HG03575 (cell line): ENCODE results near the gene RAX2.
"Not testable (repeated sequence)": the region's sequence is repeated elsewhere in the genome, so short reads cannot be mapped to it uniquely, and the experiment has no call there.

ENCODE experiments used
- ATAC-seq: cut with Tn5 transposase; IDR thresholded peaks from one replicate; pipeline ENCODE4 v1.9.1; 2021; ENCODE audit not compliant: unreplicated experiment, insufficient number of reproducible peaks, low FRiP score; ENCODE audit errors: extremely low read depth

Gene RAX2

DNA sequence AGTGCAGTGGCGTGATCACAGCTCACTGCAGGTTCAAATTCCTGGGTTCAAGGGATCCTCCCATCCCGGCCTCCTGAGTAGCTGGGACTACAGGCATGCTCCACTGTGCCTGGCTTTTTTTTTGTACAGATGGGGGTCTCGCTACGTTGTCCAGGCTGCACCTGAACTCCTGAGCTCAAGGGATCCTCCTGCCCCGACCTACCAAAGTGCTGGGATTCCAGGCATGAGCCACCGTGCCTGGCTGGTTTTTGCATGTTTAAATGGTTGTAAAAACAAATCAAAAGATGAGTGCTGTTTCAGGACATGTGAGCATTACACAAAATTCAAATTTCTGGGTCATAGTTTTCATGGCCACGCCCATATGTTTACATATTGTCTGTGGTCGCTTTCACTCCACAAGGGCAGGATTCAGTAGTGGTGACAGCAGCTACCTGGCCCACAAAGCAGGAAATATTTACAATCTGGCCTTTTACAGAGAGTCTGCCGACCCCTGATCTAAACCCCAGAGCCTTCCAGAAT is 8.8 kb upstream of the RAX2 start:
- ATAC-seq = no peak

DNA sequence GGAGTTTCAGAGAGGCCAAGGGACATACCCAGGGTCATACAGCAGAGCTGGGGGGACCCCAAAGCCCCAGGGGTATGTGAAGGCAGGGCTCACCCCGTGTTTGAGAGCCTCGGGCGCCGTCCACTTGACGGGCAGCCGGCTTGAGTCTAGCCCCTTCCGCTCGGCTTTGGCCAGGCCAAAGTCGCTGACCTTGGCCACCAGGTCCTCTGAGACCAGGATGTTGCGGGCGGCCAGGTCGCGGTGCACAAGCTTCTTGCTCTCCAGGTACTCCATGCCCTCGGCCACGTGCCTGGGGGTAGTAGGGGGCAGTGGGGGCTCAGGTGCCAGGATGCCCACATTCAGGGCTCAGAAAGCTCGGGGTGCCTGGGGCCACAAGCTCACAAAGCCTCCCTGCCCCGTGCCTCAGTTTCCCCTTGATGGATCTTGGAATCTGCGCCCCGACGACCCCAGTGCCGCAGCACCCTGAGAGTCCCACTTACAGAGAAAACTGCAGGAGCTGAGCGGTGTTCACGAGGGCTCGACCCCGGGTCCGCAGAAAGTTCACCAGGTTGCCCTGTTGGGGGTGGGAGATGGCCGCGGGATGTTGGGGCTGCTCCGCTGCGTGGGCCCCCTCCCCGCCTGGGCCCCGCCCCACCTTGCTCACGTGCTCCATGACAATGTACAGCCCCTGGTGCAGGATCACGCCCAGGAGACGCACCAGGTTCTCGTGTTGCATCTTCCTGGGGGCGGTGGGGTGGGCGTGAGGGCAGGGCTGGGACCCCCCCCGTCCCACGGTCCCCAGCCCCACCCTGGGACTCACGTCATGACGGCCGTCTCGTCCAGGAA is 7.1 kb upstream of the RAX2 start:
- ATAC-seq = no peak

DNA sequence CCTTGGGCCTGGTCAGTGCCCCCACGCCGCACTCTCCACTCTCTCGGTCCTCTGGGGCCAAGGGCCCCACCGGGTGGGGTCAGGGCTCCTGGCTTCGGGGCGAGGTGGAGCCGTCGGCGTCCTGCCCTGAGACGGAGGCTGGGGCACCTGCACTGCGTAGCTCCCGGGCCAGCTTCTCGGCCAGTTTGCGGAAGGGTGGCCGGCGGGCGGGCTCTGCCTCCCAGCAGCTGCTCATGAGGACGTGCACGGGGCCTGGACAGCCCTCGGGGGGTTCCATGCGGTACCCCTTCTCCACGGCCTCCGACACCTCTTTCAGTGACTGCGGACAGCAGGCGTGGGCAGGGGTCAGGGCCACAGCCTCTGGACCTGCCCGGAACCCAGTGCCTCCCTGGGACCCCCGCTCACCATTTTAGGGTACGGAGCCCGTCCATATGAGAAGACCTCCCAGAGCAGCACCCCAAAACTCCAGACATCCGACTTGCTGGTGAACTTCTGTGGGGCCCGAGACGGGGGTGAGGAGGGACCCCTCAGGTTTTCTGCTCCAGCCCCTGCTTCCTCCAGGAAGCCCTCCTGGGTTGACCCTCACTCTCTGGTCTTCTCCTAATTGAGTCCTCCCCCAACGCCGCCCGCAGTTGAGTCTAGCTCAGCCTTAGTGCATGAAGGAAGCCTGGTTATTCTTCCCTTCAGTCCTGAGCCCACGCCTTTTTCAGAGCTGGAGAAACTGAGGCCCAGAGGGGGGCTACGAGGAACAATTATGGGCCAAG is 6.3 kb upstream of the RAX2 start:
- no peak for ATAC-seq

DNA sequence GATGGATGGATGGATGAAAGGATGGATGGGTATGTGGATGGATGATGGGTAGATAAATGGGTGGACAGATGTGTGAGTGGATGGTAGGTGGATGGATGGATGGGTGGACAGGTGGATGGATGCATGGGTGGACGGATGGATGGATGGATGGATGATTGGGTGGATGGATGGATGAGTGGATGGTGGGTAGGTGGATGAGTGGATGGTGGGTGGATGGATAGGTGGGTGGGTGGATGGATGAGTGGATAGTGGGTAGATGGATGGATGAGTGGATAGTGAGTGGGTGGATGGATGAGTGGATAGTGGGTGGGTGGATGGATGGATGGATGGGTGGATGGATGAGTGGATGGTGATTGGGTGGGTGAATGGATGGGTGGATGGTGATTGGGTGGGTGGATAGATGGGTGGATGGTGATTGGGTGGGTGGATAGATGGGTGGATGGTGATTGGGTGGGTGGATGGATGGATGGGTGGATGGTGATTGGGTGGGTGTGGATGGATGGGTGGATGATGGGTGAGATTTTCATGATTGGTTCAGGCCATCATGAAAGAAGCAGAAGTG is 4.5 kb upstream of the RAX2 start:
- no peak for ATAC-seq

DNA sequence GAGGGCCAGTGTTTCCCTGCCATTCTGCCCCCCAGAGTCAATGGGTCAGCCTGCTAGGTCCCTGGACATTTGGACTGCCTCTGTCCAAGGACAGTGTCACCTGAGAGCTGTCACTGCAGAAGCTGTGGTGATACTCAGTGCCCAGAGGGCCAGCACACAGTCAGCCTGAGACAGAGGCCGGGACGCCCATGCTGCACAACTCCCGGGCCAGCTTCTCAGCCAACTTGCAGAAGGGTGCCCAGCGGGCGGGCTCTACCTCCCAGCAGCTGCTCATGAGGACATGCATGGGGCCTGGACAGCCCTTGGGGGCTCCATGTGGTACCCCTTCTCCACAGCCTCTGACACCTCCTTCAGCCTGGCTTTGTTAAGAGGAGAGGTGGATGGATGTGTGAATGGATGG is 3.8 kb upstream of the RAX2 start:
- ATAC-seq = no peak

DNA sequence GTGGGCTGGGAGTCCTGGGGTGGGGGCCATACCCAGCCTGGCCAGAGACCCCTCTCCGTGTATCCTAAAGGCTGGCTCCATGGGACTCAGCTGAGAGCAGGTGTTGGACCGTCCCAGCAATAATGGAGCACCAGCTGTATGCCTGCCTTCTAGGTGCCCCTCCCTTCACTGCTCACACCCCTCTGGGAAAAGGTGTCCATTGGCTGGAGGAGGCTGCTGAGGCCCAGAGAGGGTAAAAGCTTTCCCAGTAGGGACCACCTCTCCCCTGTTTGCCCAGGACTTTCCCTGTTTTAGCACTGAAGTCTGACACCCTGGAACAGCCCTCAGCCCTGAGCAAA is 3.3 kb upstream of the RAX2 start:
- no peak for ATAC-seq

DNA sequence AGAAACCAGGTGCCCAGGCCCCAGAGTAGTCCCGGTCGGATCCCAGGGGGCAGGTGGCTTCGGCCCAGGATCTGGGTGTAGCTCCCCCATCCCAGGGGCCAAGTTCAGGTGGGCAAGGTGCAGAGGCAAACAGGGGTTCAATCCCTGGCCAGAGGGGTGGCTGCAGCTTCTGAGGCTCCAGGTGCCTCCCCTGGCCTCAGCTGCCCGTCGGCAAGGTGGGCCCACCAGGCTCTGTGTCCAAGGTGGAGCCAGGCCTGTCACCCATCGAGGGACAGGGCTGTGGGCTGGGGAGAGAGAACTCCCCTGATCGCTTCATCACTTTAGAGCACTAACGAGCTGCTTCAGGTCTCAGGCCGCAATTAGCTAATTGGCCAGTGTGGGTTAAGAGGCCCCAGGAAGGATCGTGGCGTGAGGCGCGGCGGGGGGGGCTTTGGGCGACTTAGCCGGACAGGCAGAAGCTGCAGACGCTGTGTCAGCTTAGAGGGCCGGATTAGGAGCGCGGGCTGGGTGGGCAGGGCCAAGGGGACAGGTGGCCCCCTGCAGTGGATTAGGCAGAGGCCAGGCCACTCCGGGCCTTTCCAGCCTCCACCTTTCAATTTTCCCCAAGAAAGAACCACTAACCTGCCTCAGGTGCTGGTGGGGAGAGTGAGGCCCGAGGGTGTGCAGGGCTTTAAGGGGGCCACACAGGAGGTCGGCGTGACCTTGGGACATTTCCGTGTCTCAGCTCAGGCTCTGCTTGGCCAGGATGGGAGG is 2.8 kb upstream of the RAX2 start:
- no peak for ATAC-seq

DNA sequence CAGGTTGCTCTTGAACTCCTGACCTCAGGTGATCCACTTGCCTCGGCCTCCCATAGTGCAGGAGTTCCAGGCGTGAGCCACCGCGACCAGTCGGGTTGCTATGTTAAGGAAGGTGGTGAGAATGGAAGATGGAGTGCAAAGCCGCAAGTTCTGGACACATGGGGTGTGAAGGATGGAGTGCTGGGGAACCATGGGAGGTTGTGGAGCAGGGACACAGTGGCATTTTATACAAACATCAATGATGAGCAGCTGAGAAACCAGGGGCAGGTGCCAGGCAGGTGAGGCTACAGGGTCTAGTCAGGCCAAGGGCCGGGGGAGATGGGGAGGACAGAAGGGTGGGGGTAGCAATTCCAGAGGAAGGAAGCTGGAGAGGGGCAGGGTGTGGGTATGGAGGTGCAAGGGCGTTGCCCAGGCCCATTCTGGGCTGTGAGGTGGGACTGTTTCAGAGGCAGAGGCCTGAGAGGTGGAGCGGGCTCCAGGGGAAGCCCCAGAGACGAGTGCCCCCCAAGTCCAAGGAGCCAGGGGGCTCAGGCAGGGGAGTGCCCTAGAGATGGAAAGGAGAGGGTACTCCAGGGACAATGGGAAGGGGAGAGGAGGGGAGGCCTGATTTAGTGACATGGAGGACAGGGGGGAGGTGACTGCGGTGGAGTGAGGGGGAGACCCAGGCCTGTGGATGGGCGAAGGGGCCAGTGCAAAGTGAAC is 1.9 kb upstream of the RAX2 start:
- no peak for ATAC-seq

DNA sequence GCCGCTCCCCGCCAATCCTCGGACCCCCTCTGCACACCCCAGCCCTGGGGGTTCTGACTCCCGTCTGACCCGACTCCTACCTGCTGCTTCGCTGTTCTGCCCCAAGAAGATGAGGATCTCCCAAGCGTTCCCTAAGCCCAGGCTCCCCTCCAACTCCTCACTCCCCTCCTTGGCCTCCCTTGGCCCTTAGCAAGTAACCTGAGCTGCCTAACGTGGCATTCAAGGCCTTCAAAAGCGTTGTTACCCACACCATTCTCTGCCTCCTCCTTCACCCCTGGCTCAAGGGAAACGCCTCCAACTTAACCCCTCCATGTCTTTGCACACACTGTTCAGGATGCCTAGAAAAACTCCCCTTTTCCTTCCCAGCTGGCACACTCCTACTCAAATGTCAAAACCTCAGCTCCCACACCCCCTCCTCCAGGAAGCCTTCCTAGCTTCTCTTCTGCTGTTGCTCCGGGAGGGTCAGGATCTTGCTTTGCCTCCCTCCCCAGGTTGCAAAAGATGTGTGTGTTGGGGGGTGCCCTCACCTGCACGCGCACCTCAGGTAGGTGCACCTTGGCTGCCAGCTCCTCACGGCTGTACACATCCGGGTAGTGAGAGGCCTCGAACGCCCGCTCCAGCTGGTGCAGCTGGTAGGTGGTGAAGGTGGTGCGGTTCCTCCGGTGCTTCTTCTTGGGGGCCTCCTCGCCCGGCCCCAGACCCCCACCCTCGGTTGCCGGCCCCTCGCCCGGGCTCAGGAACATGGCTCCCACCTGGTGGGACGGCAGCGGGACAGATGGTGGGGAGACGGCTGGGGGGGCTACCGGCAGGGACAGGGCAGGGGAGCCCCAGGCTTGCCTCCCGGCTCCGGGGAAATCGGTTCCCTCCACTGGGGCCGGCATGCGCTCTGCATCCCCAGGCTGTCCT is 775 bp downstream of the RAX2 start:
- ATAC-seq = no peak

DNA sequence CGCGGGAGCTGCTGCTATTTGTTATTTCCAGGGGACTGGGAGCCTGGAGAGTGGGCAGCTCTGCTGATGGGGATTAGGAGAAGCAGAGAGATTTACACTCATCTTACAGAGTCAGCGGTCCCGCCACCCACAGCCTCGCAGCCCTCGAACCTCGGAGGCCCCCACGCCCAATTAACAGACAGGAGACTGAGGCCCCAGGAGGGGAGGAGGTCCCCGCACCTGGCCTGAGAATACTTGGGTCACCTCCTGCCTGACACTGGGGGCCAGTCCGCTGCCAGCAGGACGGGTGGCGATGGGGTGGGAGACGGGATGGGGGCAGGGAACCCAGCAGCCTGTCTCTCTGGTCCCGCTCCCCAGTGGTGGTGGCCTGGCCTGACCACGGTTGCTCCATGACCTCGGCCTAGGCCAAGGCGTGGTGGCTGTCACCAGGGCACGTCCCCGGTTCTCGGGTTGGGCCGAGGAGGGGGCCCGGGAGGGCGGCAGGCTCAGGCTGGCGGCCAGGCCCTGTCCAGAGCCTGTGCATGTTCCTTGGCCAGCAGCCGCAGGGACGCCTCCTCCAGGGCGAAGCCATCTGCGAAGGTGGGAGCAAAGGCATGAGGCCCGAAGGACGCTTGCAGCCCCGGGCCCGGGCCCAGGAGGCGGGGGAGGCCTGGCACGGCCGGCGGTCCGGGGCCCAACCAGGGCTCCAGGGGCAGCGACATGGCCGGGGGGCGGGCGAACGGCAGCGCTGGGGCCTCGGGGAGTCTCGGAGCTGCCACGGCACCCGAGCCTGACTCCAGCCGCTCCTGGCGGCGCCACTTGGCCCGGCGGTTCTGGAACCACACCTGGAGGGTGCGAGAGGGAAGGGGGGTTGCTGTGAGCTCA is 1.7 kb downstream of the RAX2 start:
- no peak for ATAC-seq

DNA sequence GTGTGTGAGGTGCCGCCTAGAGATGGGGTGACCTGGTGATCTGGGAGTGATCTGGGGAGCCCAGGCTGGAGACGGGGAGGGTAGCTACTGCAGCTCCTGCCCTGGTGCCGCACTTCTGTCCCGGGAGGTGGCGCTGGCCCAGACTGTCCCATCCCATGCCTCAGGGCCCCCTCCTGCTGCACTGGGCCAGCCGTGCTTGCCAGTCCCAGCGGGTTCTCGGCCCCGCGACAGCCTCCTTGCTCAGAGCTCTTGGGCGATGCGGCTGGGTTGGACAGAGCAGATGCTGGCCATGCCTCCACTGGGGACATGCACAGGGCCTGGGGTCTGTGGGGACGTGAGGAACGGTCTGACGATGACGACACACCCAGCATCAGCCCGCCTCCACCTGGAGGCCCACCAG is 2.5 kb downstream of the RAX2 start:
- no peak for ATAC-seq

DNA sequence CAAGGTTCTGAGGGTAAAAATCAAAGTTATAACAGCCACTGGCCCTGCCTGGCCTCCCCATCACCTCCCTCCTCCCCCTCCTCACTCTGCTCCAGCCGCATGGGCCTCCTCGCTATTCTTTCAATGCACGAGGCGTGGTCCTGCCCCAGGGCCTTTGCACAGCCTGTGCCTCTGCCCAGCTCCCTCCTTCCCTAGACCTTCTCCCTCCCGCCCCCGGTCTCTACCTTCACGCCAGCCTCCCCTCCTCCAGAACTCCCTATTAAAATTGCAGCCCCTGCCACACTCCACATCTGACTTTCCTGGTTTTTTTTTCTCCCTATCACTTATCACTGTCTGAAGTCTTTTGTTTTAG is 3.3 kb downstream of the RAX2 start:
- no peak for ATAC-seq

DNA sequence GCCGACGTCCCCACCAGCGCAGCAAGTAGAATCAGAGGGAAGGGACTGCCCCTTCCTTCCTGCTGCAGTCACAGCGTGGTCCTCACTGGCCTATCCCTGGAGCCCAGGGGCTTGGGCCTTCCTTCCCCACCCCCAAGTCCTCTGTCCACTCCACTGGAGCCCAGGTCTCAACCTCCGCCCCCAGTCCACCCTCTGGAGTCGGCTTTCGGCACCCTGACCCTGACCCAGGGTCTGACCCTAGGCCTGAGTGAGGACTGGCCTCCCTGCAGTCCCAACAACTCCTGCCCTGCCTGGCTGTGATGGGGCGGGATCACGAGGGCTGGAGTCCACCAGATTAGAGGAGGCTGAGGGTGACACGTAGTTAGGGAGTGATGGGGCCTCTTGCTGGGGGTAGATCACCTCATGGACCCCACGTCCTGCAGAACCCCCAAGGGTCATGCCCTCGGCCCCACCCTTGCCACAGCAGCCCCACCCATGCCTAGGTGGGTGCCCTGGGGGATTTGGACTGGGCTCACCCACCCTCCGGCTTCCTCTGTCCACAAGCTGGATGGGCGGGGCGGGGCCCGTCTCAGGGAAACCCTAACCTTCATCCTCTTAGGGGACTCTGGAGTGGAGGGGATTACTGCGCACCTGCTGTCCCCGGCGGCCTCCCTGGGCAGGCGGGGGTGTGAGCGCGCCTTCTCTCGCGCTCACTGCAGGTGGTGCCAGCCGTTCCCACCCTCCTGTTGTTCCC is 3.8 kb downstream of the RAX2 start:
- no peak for ATAC-seq

DNA sequence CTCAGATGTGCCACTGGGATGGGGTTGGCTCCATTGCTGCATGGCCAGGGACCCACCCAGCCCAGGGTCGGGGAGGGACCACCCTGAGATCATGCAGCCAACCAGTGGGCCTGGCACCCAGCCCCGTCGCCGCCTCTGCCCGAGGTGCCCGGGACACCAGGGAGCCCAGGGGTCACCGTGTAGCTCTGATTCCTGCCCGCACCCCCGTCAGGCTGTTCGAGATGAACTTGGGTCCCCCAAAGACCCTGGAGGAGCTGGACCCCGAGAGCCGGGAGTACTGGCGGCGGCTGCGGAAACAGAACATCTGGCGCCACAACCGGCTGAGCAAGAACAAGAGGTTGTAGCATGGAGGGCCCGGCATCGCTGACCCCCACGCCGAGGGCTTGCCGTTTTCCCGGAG is 5.0 kb downstream of the RAX2 start:
- ATAC-seq = no peak

DNA sequence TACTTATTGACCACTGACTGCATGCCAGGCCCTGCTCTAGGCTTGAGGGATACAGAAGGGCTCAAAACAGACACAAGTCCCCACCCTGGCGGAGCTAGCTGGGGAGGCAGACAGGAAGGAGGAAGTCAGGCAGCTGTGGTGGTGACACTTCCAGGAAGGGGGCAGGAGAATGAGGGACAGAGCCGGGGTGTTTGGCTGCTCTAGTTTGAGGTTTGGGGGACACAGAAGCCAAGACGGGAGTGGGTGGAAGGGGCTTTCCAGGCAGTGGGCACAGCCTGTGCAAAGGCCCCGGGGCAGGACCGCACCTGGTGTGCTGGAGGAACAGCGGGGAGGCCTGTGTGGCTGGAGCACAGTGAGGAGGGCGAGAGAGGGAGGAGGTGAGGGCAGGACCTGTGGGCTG is 5.5 kb downstream of the RAX2 start:
- ATAC-seq = no peak

DNA sequence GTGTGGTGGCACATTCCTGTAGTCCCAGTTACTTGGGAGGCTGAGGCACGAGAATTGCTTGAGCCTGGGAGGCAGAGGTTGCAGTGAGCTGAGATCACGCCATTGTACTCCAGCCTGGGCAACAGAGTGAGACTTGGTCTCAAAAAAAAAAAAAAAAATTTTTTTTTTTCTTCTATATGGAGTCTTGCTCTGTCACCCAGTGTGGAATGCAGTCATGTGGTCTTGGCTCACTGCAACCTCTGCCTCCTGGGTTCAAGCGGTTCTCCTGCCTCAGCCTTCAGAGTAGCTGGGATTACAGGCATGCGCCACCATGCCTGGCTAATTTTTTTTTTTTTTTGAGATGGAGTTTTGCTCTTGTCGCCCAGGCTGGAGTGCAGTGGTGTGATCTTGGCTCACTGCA is 6.3 kb downstream of the RAX2 start:
- ATAC-seq = not testable (repeated sequence)

DNA sequence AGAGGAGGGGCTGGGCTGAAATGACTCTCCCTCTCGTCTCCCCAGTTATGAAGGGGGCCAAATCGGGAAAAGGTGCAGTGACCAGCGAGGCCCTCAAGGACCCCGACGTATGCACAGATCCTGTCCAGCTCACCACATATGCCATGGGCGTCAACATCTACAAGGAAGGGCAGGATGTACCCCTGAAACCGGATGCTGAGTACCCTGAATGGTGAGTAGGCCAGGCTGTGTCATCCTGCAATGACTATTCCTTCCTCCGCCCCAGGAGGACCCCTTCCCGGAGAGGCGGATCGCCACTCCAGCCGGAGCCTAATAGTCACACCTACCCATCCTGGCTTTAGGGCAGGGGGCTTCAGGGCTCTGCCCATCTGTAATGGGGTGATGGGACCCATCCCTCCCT is 6.9 kb downstream of the RAX2 start:
- ATAC-seq = no peak
